IPS-18c (cell line): ENCODE measurements around the gene BCO1.
"Not testable (repeated sequence)": the region's sequence is repeated elsewhere in the genome, so short reads cannot be mapped to it uniquely, and the experiment has no call there.

Experiments used
- H3K4me3 ChIP-seq: 2 replicates; pipeline ENCODE4 v1.7.0; 2013; ENCODE audit warnings: low read depth, mild to moderate bottlenecking, low read length, moderate library complexity; ENCODE audit not compliant: insufficient read depth
- H3K9me3 ChIP-seq: one replicate; pipeline ENCODE4 v1.6.1; 2013; ENCODE audit warnings: mild to moderate bottlenecking, low read length, moderate library complexity; ENCODE audit not compliant: control insufficient read depth, insufficient read depth

BCO1 gene

DNA sequence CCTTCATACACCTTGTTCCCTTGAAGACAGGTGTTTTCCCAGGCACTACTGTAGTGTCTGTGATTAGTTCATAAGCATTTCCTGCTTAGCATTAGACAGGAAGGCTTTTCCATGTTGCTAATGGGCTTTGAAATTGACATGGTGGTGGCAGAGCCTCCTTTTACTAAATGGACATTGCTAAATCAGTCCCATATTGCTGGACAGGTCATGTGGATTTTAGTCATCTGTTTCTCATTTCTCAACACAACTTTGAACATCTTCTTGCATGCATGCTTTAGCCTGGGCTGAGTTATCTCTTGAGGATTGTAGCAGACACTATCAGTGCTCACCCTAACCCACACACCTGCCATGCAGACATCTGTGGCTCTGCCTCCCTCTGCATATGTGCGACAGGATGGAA lies 13.7 kb upstream of the BCO1 start:
- no peaks in the 10 kb centered on the region for H3K9me3 ChIP-seq
- H3K4me3 ChIP-seq, result no peak overlapping the region

DNA sequence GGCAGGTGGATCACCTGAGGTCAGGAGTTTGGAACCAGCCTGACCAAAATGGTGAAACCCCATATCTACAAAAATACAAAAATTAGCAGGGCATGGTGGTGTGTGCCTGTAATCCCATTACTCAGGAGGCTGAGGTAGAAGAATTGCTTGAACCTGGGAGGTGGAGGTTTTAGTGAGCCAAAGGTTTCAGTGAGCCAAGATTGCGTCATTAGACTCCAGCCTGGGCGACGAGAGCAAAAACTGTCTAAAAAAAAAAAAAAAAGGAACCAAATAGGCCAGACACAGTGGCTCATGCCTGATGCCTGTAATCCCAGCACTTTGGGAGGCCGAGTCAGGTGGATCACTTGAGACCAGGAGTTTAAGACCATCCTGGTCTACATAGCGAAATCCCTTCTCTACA lies 12.8 kb upstream of the BCO1 start:
- H3K9me3 ChIP-seq, H3K4me3 ChIP-seq: not testable (repeated sequence)

DNA sequence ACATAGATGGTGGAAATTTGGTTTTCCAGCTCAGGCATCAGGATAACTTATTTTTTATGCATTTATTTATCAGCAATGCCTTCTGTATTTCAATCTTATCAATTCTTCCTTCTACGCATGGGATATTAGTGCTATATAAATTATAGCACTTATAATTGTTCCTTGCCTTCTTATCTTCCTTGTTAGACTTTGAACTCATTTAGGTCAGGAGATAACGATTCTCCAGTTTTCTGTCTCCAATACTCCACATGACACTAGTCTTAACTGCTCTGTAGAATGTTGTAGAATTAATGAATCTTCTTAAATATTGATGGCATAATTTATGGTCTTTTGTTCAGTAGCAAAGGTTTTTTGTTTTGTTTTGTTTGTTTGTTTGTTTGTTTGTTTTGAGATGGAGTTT lies 10.7 kb upstream of the BCO1 start:
- Histone ChIP-seq H3K4me3 (no peak overlapping the region), H3K9me3 (no peaks in the 10 kb centered on the region)

DNA sequence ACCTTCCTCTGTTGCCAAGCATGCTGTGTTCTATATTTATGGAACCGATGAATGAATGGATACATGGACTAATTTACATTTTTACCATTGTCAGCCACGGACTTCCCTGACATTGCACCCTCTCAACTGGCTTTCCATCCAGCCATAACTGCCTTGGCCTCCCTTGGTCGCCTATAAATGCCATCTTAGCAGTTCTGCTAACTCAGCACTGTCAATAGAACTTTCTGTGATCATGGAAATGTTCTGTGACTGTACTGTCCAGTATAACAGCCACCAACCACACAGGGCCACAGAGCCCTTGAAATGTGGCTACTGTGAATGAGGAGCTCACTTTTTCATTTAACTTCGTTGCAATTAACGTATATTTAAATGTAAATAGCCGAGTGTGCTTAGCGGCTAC lies 8.7 kb upstream of the BCO1 start:
- no peak overlapping the region for H3K4me3 ChIP-seq
- H3K9me3 ChIP-seq, result no peaks in the 10 kb centered on the region

GRCh38 chr16:81231014-81231413 lies 7.5 kb upstream of the BCO1 start:
- Histone ChIP-seq H3K9me3 (no peaks in the 10 kb centered on the region), H3K4me3 (no peak overlapping the region)

GRCh38 chr16:81232740-81233367 lies 5.6 kb upstream of the BCO1 start:
- H3K4me3 ChIP-seq, result no peak overlapping the region
- H3K9me3 ChIP-seq, result no peaks in the 10 kb centered on the region

DNA sequence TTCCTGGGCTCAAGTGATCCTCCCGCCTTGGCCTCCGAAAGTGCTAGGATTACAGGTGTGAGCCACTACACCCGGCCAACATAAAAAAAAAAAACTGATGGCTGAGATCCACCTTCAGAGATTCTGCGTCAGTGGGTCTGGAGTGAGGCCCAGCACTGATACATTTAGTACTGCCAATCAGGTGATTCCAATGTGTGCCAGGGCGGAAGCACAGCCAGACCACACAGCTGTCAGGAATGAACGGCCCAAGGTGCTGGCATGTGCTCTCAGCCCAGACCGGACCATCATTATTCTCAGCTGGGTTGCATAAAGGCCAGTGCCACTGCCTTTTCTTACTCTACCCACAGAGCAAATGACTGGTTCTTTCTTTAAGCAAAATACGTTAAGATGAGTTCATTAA lies 1.2 kb upstream of the BCO1 start:
- Histone ChIP-seq H3K9me3 (peaks cover 2% of the 10 kb centered on the region), H3K4me3 (no peak overlapping the region)

DNA sequence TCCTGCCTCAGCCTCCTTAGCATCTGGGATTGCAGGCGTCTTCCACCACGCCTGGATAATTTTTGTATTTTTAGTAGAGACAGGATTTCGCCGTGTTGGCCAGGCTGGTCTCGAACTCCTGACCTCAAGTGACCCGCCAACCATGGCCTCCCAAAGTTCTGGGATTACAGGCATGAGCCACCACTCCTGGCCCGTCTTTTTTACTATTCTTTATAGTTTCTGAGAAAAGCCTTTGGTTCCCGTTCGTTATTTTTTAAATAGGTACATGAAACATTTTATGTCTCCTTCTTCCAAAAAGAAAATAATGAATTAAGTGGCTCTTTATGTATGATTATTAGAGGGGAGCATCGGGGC lies 570 bp upstream of the BCO1 start:
- Histone ChIP-seq H3K9me3 (peaks cover 2% of the 10 kb centered on the region), H3K4me3 (no peak overlapping the region)

DNA sequence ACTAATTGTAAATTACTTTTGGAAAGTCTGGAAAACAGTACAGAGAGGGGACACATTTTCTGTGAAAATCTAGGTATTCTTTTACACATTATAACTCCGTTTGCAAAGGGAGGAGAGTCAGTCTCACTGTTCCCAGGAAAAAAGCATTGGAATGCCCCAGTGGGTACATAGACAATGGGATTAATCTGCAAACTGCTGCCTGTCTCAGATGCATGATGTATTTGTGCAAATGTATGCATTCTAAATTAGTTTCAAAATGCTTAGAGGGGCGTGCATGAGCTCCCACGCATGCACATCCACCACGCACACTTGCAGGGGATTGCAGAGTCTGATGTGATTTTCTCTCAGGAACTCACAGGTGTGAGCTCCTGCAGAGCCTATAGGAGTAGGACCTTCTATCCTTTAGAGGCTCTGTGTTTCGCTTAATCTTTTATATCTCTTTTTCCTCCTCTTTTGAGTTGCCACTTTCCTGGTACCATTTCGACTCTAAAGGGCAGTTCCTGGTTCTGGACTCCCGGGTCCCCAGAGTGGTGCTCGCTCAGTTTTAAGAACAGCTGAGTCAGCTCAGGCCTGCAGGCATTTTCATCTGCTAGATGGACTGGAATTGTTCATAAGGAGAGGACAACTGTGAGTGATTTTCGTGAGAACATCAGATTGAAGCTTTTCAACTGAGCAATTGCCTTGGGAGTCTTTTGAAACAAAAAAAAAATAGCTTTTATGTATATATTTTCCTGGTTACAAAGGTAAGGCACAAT lies 1.1 kb downstream of the BCO1 start:
- H3K4me3 ChIP-seq, result no peak overlapping the region
- H3K9me3 ChIP-seq, result peaks cover 2% of the 10 kb centered on the region

DNA sequence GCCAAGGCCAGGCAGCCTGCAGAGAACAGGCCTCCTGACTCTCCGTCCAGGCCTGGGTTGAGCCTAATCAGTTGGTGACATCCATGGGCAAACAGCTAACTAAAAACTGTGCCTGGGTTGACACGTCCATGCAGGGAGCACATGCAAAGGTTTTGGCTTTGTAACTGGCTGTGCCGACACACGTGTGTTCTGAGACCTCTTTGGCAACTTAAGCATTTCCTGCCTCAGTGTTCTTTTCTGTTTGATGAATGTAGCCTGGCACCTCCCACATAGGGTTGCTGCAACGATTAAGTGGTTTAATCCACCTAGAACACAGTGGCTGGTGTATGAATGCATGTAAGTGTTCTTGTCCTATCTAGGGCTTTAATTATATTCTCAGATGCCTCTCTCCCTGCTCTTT lies 3.2 kb downstream of the BCO1 start:
- H3K4me3 ChIP-seq, result no peak overlapping the region
- H3K9me3 ChIP-seq, result peaks cover 2% of the 10 kb centered on the region

- peaks cover 2% of the 10 kb centered on the region for H3K9me3 ChIP-seq
- no peak overlapping the region for H3K4me3 ChIP-seq
These were observed 4.6 kb downstream of the BCO1 start for GRCh38 chr16:81242977-81243618.

GRCh38 chr16:81243942-81244341 lies 5.5 kb downstream of the BCO1 start:
- H3K9me3 ChIP-seq, result peaks cover 2% of the 10 kb centered on the region
- no peak overlapping the region for H3K4me3 ChIP-seq

DNA sequence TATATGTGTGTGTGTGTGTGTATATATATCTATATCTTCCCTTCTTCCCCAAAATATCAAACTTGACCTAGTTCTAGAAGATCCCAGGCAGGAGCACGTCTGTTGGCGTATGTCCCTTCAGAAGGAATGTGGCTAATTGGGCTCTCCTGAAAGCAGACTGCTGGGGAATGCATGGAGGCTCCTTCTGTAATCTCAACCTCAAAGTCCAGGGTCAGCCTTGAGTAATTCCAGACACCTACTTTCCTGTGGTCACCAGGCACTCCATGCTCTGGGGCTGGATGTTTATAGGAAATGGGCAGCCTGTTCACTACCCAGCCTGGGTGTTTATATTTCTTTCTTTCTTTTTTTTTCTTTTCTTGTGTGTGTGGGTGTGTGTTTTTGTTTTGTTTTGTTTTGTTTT lies 13.4 kb downstream of the BCO1 start:
- H3K9me3 ChIP-seq, result no peaks in the 10 kb centered on the region
- H3K4me3 ChIP-seq, result no peak overlapping the region

DNA sequence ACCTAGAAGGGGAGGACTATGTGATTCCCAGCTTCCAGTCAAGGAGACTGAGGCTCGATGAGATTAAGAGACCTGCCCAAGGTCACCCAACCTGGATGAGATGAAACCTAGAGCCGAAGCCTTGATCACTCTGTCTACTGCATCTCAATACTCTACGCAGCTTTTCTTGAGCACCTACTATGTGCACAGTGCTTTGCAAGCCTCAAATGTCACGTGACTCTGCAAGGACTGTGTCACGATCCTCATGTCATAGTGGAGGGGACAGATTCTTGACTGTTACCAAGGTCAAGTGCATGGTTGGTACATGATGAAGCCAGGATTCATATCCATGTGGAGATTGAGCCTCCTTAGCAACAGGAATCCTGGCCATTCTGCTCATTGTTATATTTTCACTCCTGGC lies 14.7 kb downstream of the BCO1 start:
- Histone ChIP-seq H3K4me3 (no peak overlapping the region), H3K9me3 (no peaks in the 10 kb centered on the region)

- Histone ChIP-seq H3K4me3 (no peak overlapping the region), H3K9me3 (no peaks in the 10 kb centered on the region)
These were observed 16.5 kb downstream of the BCO1 start for GRCh38 chr16:81254922-81255526.

DNA sequence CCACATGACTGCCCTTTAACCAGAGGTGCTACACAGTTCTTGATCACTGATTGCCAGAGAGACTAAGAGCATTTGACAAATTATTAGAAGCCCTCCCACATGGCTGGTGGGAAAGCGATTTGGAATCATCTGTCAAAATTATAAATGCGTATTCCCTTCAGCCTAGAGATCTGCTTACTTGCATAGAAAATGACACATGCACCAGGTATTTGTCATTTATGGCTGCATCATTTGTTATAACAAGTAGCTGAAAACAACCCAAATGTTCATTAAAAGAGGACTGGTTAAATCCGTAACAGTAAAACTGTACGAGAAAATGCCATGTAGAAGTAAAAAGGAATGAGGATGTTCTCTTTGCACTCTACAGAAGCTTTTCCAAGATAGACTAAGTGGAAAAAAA lies 21.4 kb downstream of the BCO1 start:
- no peak overlapping the region for H3K4me3 ChIP-seq
- no peaks in the 10 kb centered on the region for H3K9me3 ChIP-seq

DNA sequence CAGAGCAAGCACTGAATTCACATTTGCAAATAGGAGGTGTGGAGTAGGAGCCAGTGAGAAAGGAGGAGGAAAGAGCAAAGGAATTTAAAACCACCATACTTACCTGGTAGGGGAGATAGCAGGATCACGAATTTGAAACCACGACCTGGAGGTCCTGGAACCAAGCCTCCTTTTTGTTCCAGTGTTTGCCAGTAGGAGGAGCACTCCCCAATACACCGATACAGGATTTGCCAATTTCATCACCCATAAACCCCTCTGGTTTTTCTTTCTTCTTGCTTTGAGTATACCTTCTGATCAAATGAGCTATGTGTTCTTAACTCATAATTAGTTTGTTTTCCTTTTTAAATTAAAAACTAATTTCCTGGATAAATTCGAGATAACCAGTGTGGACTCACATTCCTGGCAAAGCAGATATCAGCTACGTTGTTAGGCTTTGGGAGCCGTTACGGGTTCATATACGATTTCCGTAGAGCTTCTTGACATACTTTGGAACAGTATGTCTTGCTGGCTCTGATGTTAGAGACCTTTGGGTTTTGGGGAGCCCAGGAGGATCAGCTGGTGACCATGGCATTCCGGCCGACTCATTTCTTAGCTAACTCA lies 22.7 kb downstream of the BCO1 start:
- H3K9me3 ChIP-seq, result no peaks in the 10 kb centered on the region
- no peak overlapping the region for H3K4me3 ChIP-seq
